NCI-H345 treated with DMSO at 0.1 percent for 48 hours (cell line): ENCODE data around the gene CENPC.
"Not testable (repeated sequence)": the region's sequence is repeated elsewhere in the genome, so short reads cannot be mapped to it uniquely, and the experiment has no call there.

ENCODE experiments used
- DNase-seq: peaks from one replicate; lab custom pipeline; 2025; ENCODE audit not compliant: unreplicated experiment; lab: John Stamatoyannopoulos, UW

Gene CENPC

DNA sequence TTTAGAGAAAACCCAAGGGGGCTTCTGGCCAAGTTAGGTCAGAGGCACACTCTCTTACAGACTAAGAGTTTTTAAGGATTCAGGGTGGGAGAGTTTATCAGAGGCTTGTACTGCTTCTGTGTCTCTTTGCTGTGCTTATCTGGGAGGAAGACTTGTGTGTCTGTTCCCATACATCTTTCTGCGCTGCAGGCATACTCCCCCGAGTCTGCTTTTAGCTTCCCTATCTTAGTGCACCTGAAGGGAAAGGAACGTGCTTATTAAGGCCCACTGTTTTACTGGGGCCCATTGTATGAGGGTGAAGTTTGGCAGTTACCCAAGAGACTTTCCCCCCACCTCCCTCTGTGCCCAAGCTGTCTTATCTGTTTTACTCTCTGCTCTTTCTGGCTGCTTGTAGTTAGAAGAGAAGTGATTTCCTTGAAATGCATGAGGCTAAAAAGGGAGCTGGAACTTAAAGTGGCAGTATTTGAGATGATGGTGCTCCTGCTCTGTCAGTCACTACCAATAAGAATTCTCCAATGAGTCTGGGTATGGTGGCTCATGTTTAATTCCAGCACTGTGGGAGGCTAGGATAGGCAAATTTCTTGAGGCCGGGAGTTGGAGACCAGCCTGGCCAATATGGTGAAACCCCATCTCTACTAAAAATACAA is 7.0 kb upstream of the CENPC start:
- DNase-seq = not testable (repeated sequence)

GRCh38 chr4:67550857-67551256 is 5.6 kb upstream of the CENPC start:
- DNase-seq = no peak

- no peak for DNase-seq
These were observed 5.1 kb upstream of the CENPC start for GRCh38 chr4:67550451-67550850.

DNA sequence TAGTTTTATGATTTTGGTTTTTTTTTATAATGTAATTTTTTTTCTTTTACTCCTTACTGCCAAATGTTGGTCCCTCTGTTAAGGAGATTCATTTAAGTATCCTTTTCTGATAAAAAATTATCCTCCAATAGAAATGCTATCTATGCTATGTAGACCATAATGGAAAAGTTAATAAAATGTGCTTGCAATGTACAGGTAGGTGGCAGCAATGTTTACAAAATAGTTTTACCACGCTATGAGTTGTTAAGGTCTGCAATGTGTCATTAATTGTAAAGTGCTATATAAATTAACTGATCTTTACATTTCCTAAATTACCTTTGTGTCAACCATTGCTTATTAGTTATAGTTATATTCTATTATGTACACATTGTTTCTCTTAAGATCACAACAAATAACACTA is 3.8 kb upstream of the CENPC start:
- DNase-seq = peak; percentile 10

DNA sequence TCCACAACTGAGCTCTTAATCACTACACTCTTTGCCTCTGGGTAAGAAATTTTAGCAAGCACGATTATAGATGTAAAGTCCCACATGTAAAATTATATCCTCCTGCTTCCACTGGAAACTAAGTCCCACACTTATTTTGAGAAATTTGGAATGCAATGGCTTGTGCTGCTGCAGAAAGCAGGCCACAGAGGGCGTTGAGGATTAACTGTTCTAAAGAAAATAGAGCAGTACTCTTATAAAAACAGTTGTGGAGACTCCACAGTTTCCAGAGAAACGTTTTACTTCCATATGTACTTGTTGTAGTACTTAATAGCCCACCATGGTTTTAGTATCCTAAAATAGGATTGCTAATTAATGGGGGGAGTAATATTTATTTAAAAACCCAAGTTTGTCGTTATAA is 1.7 kb upstream of the CENPC start:
- no peak for DNase-seq

- DNase-seq = peak; percentile 49
These were observed 677 bp upstream of the CENPC start for GRCh38 chr4:67546004-67546356.

- no peak for DNase-seq
These were observed 3.2 kb downstream of the CENPC start for GRCh38 chr4:67542076-67542475.

DNA sequence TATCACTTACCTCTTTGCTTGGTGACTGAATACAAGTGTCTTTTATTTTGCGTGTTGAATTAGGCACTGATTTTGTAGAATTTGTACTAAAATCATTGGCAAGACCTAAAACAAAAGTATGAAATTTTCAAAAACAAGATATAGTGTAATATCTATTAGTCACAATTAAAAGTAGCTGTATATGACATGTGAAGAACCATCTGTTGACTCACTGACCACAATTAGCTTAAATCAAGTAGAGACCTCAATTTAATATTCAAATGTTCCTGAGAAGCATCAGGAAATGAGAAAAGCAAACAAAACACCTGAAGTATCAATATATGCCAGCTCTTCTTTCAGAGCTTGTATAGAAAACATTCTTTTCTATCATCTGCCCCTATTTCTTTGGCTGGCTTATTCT is 5.5 kb downstream of the CENPC start:
- no peak for DNase-seq

- DNase-seq = no peak
These were observed 9.9 kb downstream of the CENPC start for GRCh38 chr4:67535280-67535840.

- no peak for DNase-seq
These were observed 12.2 kb downstream of the CENPC start for GRCh38 chr4:67533112-67533511.

- DNase-seq = not testable (repeated sequence)
These were observed 12.9 kb downstream of the CENPC start for GRCh38 chr4:67532397-67532796.

- DNase-seq = no peak
These were observed 13.8 kb downstream of the CENPC start for GRCh38 chr4:67531379-67531962.

GRCh38 chr4:67524140-67524539 is 21.2 kb downstream of the CENPC start:
- DNase-seq = not testable (repeated sequence)

- no peak for DNase-seq
These were observed 22.2 kb downstream of the CENPC start for GRCh38 chr4:67522851-67523671.

- DNase-seq = no peak
These were observed 23.1 kb downstream of the CENPC start for GRCh38 chr4:67522230-67522629.

DNA sequence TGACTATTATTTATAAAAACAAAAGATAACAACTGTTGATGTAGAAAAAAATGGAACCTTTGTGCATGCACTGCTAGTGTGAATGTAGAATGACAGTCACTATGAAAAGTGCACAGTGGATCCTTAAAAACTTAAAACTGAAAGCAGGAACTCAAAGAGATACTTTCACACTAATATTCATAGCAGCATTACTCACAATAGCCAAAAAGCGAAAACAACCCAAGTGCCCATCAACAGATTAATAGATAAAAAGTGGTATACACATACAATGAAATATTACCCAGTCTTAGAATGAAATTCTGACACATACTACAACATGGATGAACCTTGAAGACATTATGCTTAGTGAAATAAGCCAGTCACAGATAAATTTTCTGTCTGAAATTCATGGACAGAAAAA is 23.8 kb downstream of the CENPC start:
- DNase-seq = no peak

DNA sequence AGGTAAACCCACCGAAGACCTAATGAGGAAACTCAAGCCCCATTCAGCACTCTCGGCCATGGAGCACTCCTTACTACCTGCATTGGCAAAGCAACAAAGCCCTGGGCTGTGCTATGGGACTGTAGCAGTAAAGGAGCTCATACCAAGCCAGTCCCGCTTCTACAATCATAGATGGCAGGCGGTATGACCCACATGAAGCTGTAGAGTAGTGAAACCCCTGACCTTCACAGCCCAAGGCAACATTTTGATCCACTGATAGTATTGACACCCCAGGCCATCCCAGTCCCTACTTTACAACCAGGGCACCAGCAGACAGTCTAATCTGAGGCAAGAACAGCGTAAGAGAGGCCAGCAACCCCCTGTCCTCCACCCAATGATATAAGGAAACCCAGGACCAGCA is 25.2 kb downstream of the CENPC start:
- no peak for DNase-seq

- no peak for DNase-seq
These were observed 32.8 kb downstream of the CENPC start for GRCh38 chr4:67512501-67512900.

- DNase-seq = no peak
These were observed 44.9 kb downstream of the CENPC start for GRCh38 chr4:67500373-67500772.

DNA sequence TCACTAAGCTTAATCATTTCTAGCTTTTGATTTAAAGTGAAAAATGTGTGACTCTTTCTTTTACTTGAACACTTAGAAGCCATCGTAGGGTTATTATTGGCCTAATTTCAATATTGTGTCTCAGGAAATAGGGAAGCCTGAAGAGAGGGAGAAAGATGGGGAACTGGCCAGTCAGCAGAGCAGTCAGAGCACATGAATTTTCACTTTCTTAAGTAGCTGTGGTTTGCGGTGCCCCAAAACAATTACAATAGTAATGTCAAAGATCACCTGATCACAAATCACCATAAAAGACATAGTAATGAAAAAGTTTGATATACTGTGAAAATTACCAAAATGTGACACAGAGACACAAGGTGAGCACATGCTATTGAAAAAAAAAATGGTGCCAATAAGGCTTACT is 45.5 kb downstream of the CENPC start:
- DNase-seq = no peak

DNA sequence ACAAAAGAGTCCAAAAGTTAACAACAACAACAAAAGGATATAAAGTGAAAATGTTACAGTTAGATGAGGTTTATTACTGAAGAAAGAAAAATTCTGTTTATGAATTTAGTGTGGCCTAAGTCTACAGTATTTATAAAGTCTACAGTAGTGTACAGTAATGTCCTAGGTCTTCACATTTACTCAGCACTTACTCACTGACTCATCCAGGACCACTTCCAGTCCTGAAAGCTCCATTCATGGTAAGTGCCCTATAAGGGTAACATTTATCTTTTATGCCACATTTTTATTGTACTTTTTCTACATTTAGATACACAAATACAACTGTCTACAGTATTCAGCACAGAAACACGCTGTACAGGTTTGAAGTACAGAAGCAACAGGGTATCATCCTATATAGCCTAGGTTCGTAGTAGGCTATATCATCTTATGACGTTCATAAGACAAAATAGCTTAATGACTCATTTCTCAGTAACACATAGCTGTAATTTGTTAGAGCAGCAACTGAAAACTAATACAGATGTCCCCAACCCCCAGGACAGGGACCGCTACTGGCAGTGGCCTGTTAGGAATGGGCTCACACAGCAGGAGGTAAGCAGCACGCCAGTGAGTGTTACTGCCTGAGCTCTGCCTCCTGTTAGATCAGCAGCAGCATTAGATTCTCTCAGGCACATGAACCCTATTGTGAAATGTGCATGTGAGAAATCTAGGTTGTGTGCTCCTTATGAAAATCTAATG is 61.3 kb downstream of the CENPC start:
- no peak for DNase-seq
